ENCODE data around the gene TNF.

DNA sequence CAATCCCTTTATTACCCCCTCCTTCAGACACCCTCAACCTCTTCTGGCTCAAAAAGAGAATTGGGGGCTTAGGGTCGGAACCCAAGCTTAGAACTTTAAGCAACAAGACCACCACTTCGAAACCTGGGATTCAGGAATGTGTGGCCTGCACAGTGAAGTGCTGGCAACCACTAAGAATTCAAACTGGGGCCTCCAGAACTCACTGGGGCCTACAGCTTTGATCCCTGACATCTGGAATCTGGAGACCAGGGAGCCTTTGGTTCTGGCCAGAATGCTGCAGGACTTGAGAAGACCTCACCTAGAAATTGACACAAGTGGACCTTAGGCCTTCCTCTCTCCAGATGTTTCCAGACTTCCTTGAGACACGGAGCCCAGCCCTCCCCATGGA lies 2.2 kb downstream of the TNF start:
- TF ChIP-seq POLR2A (IDR thresholded peaks at IDR 0.05; ENCODE audit: low read length): no peak
- TF ChIP-seq GATA1 (IDR thresholded peaks at IDR 0.05; ENCODE audit: low read depth, low read length): no peak

Measured in erythroblast (primary cell).